ENCODE data around the gene USP2.

DNA sequence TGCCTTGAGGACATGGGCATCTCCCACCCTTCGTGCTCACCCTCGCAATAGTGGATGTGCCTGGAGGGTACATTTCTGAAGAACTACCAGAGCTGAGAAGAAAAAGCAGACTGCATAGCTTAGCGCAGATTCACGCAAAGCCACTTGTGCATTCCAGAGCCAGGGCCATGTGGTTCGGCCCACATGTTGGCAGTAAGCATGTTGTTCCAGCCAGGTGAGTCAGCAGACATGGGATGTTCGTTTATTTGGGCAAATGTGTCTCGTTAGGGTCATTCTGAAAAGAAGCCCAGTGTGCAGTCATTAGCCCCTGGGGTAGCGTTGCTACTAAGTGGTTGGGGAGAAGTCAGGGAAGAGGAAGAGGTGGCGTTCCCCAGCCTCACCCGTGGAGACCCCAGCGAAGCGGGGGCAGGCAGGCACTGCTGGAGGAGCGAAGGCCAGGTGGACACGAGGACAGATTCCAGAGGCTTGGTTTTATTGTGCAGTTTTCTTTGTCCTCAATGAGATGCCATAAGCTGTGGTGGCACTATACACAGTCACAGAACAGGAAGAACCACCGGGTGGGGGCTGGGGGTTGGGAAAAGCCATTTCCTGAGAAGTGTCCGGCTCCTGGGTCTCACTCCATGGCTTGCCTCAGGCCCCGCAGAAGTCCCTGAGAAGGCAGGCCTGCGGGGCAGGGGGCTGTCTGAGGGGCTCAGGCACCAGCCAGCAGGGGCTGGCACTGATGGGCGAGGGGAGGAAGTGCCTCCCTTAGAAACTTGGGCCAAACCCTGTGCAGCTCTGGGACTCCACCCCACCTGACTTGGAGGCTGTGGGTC, 36.4 kb upstream of the USP2 start:
- no peak for TF ChIP-seq CBX8 (IDR thresholded peaks at IDR 0.05; ENCODE audit: borderline replicate concordance, low read depth, low read length)
- TF ChIP-seq, protein P1, sequence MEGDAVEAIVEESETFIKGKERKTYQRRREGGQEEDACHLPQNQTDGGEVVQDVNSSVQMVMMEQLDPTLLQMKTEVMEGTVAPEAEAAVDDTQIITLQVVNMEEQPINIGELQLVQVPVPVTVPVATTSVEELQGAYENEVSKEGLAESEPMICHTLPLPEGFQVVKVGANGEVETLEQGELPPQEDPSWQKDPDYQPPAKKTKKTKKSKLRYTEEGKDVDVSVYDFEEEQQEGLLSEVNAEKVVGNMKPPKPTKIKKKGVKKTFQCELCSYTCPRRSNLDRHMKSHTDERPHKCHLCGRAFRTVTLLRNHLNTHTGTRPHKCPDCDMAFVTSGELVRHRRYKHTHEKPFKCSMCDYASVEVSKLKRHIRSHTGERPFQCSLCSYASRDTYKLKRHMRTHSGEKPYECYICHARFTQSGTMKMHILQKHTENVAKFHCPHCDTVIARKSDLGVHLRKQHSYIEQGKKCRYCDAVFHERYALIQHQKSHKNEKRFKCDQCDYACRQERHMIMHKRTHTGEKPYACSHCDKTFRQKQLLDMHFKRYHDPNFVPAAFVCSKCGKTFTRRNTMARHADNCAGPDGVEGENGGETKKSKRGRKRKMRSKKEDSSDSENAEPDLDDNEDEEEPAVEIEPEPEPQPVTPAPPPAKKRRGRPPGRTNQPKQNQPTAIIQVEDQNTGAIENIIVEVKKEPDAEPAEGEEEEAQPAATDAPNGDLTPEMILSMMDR (IDR thresholded peaks at IDR 0.05; ENCODE audit: control extremely low read depth in 1 of 3, insufficient read depth in 1 of 3, low read depth in 1 of 3, low read length in 3 of 3) = no peak
- no peak for TF ChIP-seq PHF8 (conservative IDR thresholded peaks at IDR 0.05; ENCODE audit: low read depth, low read length)
- no peak for TF ChIP-seq NRF1 (IDR thresholded peaks at IDR 0.05; ENCODE audit: low read depth, low read length)
- TF ChIP-seq EP300 (IDR thresholded peaks at IDR 0.05; ENCODE audit: borderline replicate concordance in 1 of 2, low read depth in 2 of 2, low read length in 2 of 2) = no peak
- TF ChIP-seq RNF2 (IDR thresholded peaks at IDR 0.05; ENCODE audit: borderline replicate concordance, low read depth, low read length, missing control alignments, poor library complexity, severe bottlenecking) = no peak
- peak in 1 of 2 experiments; percentile 50; a peak in 1 of 3 replicates for TF ChIP-seq POLR2A (IDR thresholded peaks at IDR 0.05; ENCODE audit: control extremely low read depth in 1 of 2, low read depth in 2 of 2, low read length in 2 of 2)
- TF ChIP-seq TAF1 (IDR thresholded peaks at IDR 0.05; ENCODE audit: low read depth, low read length) = no peak
- no peak for TF ChIP-seq GABPA (IDR thresholded peaks at IDR 0.05; ENCODE audit: borderline replicate concordance, insufficient read depth, low read length)
